HG02973 (cell line): ENCODE results near the gene CCDC85B.

Experiments
- ATAC-seq: cut with Tn5 transposase; IDR thresholded peaks from one replicate; pipeline ENCODE4 v1.9.1; 2021; ENCODE audit warnings: moderate library complexity; ENCODE audit not compliant: unreplicated experiment

The CCDC85B gene

DNA sequence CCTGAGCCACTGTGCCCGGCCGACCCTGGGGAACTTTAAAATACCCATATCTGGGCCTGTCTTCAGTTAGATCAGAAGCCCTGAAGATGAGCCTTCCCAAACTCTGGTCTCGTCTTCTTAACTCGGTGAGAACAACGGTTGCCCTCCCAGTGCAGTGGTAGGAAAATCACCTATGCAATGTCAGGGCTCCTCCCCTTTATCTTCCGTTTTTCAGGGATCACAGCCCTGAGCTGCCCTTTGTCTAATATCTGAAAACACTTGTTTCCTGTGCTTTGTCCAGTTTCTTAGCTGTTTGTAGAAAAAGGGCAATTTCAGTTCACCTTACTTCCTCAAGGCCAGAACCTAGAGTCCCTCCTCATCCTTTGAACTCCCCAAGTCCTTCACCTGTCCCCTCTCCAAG is 38.2 kb downstream of the CCDC85B start:
- no peak for ATAC-seq

DNA sequence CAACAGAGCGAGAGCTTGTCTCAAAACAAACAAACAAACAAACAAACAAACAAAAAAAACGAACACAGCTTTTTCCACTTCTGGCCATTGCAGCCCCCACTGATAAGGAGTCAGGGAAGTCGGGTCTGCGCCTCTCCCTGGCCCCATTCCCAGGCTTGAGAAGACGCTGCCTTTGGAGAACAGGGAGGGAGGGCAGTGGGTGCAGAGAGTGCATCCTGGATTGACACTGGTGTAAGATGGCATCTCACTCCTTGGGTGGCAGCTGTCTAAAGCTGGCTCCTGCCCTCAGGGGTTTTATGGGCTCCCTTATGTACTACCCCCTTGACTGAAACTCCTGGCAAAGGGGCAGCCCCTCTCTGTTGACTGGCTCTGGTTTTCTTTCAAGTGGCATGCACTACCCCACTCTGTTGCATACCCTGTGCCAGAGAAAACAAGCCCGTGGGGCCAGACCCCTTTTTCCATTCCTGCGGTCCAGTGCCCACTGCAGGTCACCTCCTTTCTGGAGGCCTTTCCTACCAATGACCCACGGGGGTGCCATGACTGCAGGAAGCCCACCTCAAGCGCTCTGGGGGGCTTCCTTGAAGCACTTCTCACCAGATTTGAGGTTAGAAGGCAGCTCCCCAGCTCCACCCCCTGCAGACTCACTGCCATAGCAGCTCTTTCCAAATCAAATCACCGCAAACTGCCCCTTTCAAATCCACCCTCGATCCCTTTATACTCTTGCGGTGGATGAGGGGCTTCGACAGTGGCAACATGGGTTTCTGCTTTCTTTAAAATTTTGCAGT is 41.5 kb downstream of the CCDC85B start:
- ATAC-seq, result no peak

DNA sequence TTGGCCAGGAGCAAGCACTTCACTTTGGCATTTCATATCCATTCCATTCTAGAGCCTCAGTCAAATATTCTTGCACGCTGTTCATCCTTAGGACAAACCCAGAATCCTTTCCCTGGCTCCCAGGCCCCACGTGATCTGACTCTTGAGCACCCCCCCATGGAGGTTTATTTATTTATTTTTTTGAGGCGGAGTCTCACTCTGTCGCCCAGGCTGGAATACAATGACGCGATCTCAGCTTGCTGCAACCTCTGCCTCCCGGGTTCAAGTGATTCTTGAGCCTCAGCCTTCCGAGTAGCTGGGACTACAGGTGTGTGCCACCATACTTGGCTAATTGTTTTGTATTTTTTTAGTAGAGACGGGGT is 42.1 kb downstream of the CCDC85B start:
- ATAC-seq, result no peak

DNA sequence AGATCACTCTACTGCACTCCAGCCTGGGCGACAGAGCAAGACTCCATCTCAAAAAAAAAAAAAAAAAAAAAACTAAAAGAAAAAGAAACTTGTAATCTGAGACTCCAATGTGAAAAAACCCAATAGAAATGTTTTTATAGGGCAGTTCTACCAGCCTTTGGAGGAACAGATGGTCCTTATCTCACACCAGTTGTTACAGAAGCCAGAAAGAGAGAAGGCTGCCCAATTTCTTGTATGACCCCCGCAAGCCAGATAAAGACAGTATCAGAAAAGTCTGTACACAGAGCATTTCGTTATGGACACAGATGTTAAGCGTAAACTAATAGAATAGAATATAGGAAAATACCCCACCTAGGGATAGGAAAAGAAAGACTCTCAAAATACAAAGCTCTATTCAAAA is 43.5 kb downstream of the CCDC85B start:
- ATAC-seq, result no peak

DNA sequence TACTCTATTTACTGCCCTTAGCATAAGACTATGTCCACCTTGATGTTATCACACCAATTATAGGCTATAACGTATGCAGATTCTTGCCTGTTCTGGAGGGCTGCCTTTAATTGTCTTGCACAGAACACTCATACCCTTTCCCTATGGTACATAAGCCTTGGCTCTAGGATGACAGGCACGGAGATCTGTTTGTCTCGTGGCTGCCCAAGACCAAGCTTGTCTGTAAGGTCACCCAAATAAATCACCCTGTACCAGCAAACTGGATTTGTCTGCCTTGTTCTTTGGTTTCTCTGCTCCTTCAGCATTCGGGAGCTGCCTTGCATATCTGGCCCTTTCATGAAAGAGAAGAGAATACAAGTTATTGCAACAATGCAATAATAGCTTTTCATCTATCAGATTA is 47.3 kb downstream of the CCDC85B start:
- no peak for ATAC-seq
